ENCODE results near the gene SPIRE2. TPM values are rescaled to one million over a fixed set of nuclear protein-coding genes. Genes with fewer than 3 reads are reported as not detected.

SPIRE2 gene
- total and polyA plus RNA-seq, 2 of the 4 experiments (the other 2 are of a cell fraction): 0.72 to 1.9 TPM

DNA sequence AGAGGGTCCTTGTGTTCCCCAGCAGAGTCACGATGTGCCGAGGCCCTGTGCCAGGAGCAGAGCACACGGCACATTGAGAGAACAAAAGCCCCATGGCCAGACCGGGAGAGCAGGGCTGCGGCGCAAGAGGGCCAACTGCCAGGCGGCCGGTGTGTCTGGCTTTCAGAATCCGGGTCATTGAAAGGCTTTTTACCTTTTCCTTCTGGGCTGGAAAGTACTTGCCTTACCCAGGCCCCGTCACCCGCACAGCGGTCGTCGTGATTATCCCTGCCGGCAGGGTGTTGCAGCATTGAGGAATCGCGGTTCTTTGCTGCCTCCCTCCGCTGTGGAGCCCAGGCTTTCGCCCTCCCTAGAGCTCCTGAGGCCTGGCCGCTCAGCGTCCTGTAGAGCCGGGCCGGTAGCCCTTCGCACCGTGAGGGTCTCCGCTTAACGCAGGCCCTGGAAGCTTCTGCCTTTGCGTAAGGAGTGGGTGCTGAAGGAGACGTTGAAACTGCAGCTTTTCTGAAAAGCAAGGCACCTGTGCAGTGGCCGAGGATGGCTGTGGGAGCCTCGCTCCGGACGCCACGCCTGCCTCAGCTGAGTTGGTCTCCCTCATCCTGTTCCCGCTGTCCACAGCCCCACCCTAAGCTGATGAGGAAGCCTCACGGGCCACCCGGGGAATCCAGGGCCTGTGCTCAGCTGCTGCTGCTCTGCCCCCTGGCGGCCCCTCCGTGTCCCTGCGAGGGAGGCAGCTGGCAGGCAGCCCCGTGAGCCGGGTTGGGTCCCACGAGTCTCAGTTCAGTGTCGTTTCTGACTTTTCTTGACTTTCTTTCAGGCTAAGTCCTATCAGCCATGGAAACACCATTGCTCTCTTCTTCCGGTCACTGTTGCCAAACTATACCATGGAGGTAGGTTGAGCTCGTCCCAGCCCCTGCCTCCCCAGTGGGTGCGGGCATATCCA lies 81.8 kb downstream of the SPIRE2 start (continued):
- TF ChIP-seq POLR2A (IDR thresholded peaks at IDR 0.05; ENCODE audit: low read depth, low read length) (no peak), MXI1 (IDR thresholded peaks at IDR 0.05; ENCODE audit: borderline replicate concordance, low read depth, low read length) (no peak), SMC3 (IDR thresholded peaks at IDR 0.05; ENCODE audit: low read depth, low read length) (peak; percentile 62)

DNA sequence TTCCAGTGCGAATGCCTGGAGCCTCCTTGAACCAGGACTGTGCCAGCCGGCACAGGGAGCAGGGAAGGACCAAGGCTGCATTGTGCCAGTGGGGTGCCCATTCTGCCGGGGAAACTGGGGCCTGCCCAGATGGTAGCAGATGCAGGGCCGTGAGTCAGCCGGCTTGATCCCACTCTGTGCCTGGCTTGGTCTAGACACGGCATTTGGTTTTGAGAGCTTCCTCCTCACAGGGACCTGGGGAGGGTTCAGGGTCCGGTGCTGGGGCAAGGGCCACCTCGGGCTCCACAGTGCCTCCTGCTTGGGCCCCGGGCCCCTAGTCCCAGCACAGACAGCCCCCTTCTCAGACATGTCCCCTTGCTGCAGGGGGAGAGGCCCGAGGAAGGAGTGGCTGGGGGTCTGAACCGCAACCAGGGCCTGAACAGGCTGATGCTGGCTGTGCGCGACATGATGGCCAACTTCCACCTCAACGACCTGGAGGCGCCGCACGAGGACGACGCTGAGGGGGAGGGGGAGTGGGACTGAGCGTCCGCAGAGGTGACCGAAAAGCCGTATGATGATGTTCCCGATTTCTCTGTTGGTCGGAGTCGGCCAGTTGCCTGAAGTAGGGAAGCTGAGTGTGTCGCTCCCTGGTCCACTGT lies 82.6 kb downstream of the SPIRE2 start:
- Histone ChIP-seq H3K4me1 (ENCODE audit: control insufficient read depth, insufficient read depth, low read length) (no peaks in the 10 kb centered on the region), H3K27ac (ENCODE audit: insufficient read depth, low read length) (no peak overlapping the region), H4K91ac (ENCODE audit: insufficient read depth, low read depth, low read length) (no peak overlapping the region), H3K36me3 (ENCODE audit: control insufficient read depth, insufficient read depth, low read length) (peaks cover 55% of the 10 kb centered on the region), H2BK5ac (ENCODE audit: low read depth, low read length, poor library complexity, severe bottlenecking) (no peak overlapping the region), H4K8ac (ENCODE audit: low read depth in 2 of 2, low read length in 2 of 2) (no peak overlapping the region), H3K4me3 (ENCODE audit: insufficient read depth, low read depth, low read length) (no peak overlapping the region), H2AFZ (replicated peaks; ENCODE audit: low read length, poor library complexity) (peak overlapping the region; percentile 21), H3K14ac (replicated peaks; ENCODE audit: low read depth, low read length) (no peak overlapping the region), H3K56ac (ENCODE audit: extremely low read depth, insufficient read depth, low read length) (no peak overlapping the region), H3K4ac (ENCODE audit: low read depth, low read length) (no peak overlapping the region), H2AK5ac (ENCODE audit: low read depth, low read length) (peak overlapping the region; percentile 64; the same call in 1 of the 2 replicates), H4K5ac (ENCODE audit: low read depth, low read length) (no peak overlapping the region), H3K23ac (ENCODE audit: low read depth, low read length) (no peak overlapping the region), H3K9me1 (ENCODE audit: insufficient read depth, low read length) (peaks cover 5% of the 10 kb centered on the region; the same call in 1 of the 2 replicates), H3K18ac (ENCODE audit: low read depth, low read length) (no peak overlapping the region), H2BK15ac (ENCODE audit: low read depth, low read length) (no peak overlapping the region), H3K9ac (ENCODE audit: low read depth, low read length) (no peak overlapping the region), H4K20me1 (ENCODE audit: insufficient read depth, low read length) (peaks cover 10% of the 10 kb centered on the region), H3K27me3 (ENCODE audit: control insufficient read depth, insufficient read depth, low read length) (no peaks in the 10 kb centered on the region), H2AK9ac (replicated peaks; ENCODE audit: low read depth, low read length, poor library complexity) (no peak overlapping the region), H2BK20ac (ENCODE audit: low read depth, low read length) (no peak overlapping the region), H3K79me1 (ENCODE audit: low read depth in 1 of 2, low read length in 2 of 2) (peaks cover 0 to 22% of the 10 kb centered on the region in 2 experiments; a peak in 3 of 4 replicates), H3K4me2 (ENCODE audit: low read depth, low read length) (no peak overlapping the region), H2BK120ac (ENCODE audit: low read depth, low read length) (no peak overlapping the region), H3K9me3 (ENCODE audit: control insufficient read depth, insufficient read depth, low read length) (no peaks in the 10 kb centered on the region)
- intact Hi-C loops (cut with micrococcal nuclease): no loop called here
- WGBS, 2 experiments (ENCODE audit: extremely low coverage in 2 of 2, insufficient read length in 1 of 2): 93% methylated on average over 19 of the region's 27 CpGs; no CpG with 5 or more reads in 1 of the 2 experiments
- no peak for DNase-seq
- ChIA-PET POLR2A (ENCODE audit: unreplicated experiment) (no interaction called here), CTCF (interaction anchor here (1.0 to 1.1 kb wide), 3 partner anchors 8 to 11 kb away, joined by 3 to 4 read pairs (median 3); partner anchors contain the start of gene MC1R)
- BruUV-seq (replicated peaks): no TSS peak
- dilution Hi-C loops (cut with HindIII; ENCODE audit: low sequenced_read_pairs, unreplicated experiment): no loop called here
- ATAC-seq (ENCODE audit: low read depth): peak; percentile 2; the same call in 1 of the 2 replicates
- in situ Hi-C loops (cut with MboI; ENCODE audit: low sequenced_read_pairs): no loop called here
- TF ChIP-seq MXI1 (IDR thresholded peaks at IDR 0.05; ENCODE audit: borderline replicate concordance, low read depth, low read length): no peak
- TF ChIP-seq SMC3 (IDR thresholded peaks at IDR 0.05; ENCODE audit: low read depth, low read length): no peak
- TF ChIP-seq POLR2A (IDR thresholded peaks at IDR 0.05; ENCODE audit: low read depth, low read length): no peak
- TF ChIP-seq CEBPB (IDR thresholded peaks at IDR 0.05; ENCODE audit: low read depth, low read length): no peak
- TF ChIP-seq, protein P1, sequence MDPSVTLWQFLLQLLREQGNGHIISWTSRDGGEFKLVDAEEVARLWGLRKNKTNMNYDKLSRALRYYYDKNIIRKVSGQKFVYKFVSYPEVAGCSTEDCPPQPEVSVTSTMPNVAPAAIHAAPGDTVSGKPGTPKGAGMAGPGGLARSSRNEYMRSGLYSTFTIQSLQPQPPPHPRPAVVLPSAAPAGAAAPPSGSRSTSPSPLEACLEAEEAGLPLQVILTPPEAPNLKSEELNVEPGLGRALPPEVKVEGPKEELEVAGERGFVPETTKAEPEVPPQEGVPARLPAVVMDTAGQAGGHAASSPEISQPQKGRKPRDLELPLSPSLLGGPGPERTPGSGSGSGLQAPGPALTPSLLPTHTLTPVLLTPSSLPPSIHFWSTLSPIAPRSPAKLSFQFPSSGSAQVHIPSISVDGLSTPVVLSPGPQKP (IDR thresholded peaks at IDR 0.05; ENCODE audit: borderline replicate concordance, low read depth, low read length): no peak
- no peak for TF ChIP-seq FOS (IDR thresholded peaks at IDR 0.05; ENCODE audit: low read depth, low read length)
- TF ChIP-seq, protein P2, sequence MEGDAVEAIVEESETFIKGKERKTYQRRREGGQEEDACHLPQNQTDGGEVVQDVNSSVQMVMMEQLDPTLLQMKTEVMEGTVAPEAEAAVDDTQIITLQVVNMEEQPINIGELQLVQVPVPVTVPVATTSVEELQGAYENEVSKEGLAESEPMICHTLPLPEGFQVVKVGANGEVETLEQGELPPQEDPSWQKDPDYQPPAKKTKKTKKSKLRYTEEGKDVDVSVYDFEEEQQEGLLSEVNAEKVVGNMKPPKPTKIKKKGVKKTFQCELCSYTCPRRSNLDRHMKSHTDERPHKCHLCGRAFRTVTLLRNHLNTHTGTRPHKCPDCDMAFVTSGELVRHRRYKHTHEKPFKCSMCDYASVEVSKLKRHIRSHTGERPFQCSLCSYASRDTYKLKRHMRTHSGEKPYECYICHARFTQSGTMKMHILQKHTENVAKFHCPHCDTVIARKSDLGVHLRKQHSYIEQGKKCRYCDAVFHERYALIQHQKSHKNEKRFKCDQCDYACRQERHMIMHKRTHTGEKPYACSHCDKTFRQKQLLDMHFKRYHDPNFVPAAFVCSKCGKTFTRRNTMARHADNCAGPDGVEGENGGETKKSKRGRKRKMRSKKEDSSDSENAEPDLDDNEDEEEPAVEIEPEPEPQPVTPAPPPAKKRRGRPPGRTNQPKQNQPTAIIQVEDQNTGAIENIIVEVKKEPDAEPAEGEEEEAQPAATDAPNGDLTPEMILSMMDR (conservative IDR thresholded peaks at IDR 0.05; ENCODE audit: low read depth, low read length): no peak
- TF ChIP-seq MAFK (IDR thresholded peaks at IDR 0.05; ENCODE audit: low read depth, low read length): no peak
- TF ChIP-seq BHLHE40 (IDR thresholded peaks at IDR 0.05; ENCODE audit: low read depth, low read length): no peak

Data from IMR-90 (cell line).